Keratinocyte (primary cell): ENCODE data around the gene NHLH2. TPM values are rescaled to one million over a fixed set of nuclear protein-coding genes. Genes with fewer than 3 reads are reported as not detected.

ENCODE experiments used
- DNase-seq: peaks from one replicate; pipeline ENCODE4 v3.0.0-alpha.2; 2011; ENCODE audit warnings: low read depth, missing footprints, low spot score
- FAIRE-seq: peaks from 2 replicates; lab custom pipeline; 2011; peaks lifted over from hg19 to GRCh38; lab: Jason Lieb, UNC
- H2AFZ ChIP-seq: 2 replicates; pipeline ENCODE4 v1.6.0; 2012; ENCODE audit warnings: low read length, control low read depth, inconsistent platforms; ENCODE audit not compliant: control insufficient read depth
- H3K27ac ChIP-seq: 2 replicates; pipeline ENCODE4 v1.5.1; 2011; ENCODE audit warnings: low read length; ENCODE audit not compliant: control insufficient read depth, insufficient read depth
- H3K27me3 ChIP-seq: 3 replicates; pipeline ENCODE4 v1.6.0; 2011; ENCODE audit warnings: low read length; ENCODE audit not compliant: control insufficient read depth, insufficient read depth; ENCODE audit errors: extremely low read depth
- H3K36me3 ChIP-seq, 2 experiments: 2 replicates in 1 of 2; 3 replicates in 1 of 2; pipeline ENCODE4 v1.5.1; 2011; ENCODE audit warnings: low read length in 2 of 2, mild to moderate bottlenecking in 1 of 2; ENCODE audit not compliant: control insufficient read depth in 2 of 2, insufficient read depth in 2 of 2; ENCODE audit errors: extremely low read depth in 1 of 2
- H3K4me1 ChIP-seq: 3 replicates; pipeline ENCODE4 v1.5.1; 2011; ENCODE audit warnings: low read length; ENCODE audit not compliant: control insufficient read depth, insufficient read depth; ENCODE audit errors: extremely low read depth
- H3K4me2 ChIP-seq: 3 replicates; pipeline ENCODE4 v1.6.0; 2011; ENCODE audit warnings: low read depth, low read length; ENCODE audit not compliant: control insufficient read depth, insufficient read depth; ENCODE audit errors: extremely low read depth
- H3K4me3 ChIP-seq, 3 experiments: fragments of 200-600 bp in 1 of 3; sonication (generic) in 1 of 3; 2 replicates in 2 of 3; 3 replicates in 1 of 3; pipeline ENCODE4 v1.5.1; 2011 to 2016; ENCODE audit warnings: low read length in 3 of 3, mild to moderate bottlenecking in 3 of 3, control low read depth in 2 of 3, inconsistent platforms in 1 of 3, low read depth in 1 of 3, mixed read lengths in 1 of 3, mixed run types in 1 of 3, moderate library complexity in 1 of 3; ENCODE audit not compliant: control insufficient read depth in 2 of 3, insufficient read depth in 2 of 3; ENCODE audit errors: extremely low read depth in 1 of 3
- H3K79me2 ChIP-seq: 2 replicates; pipeline ENCODE4 v1.6.0; 2012; ENCODE audit warnings: low read length; ENCODE audit not compliant: control insufficient read depth, insufficient read depth
- H3K9ac ChIP-seq: 3 replicates; pipeline ENCODE4 v1.6.0; 2011; ENCODE audit warnings: low read length; ENCODE audit not compliant: control insufficient read depth, insufficient read depth; ENCODE audit errors: extremely low read depth
- H3K9me1 ChIP-seq: 3 replicates; pipeline ENCODE4 v1.6.0; 2011; ENCODE audit warnings: low read length; ENCODE audit not compliant: control insufficient read depth, insufficient read depth; ENCODE audit errors: extremely low read depth
- H3K9me3 ChIP-seq: 2 replicates; pipeline ENCODE4 v1.5.1; 2012; ENCODE audit warnings: low read depth, low read length; ENCODE audit not compliant: control insufficient read depth
- H4K20me1 ChIP-seq: 3 replicates; pipeline ENCODE4 v1.6.0; 2011; ENCODE audit warnings: low read length; ENCODE audit not compliant: control insufficient read depth, insufficient read depth; ENCODE audit errors: extremely low read depth
- CTCF ChIP-seq, 3 experiments: IDR thresholded peaks in 1 of 3; conservative IDR thresholded peaks in 1 of 3; optimal IDR thresholded peaks in 1 of 3; 2 replicates in 2 of 3; 3 replicates in 1 of 3; pipeline versions ENCODE3 to v1.5.1; 2011; ENCODE audit warnings: low read length in 3 of 3, mild to moderate bottlenecking in 3 of 3, moderate library complexity in 2 of 3, control low read depth in 1 of 3, inconsistent platforms in 1 of 3; ENCODE audit not compliant: insufficient read depth in 2 of 3; ENCODE audit errors: extremely low read depth in 1 of 3
- EZH2 ChIP-seq: IDR thresholded peaks from one replicate; pipeline ENCODE4 v1.6.1; 2012; ENCODE audit warnings: inconsistent platforms, mild to moderate bottlenecking, low read length, moderate library complexity
- dilution Hi-C: fragments of 300-500 bp; cut with MboI; formaldehyde crosslinking; loops from one replicate; pipeline ENCODE4 v1.7.0; 2020; ENCODE audit warnings: low sequenced_read_pairs; ENCODE audit not compliant: extremely low pct_ligation_motif_present
- polyA plus RNA-seq, 5 experiments: library from polyadenylated mRNA; depleted of rRNA in 3 of 5; stranded (reverse) in 3 of 5; stranded (forward) in 1 of 5; unstranded in 1 of 5; fragments of >200 nt; gene quantifications; 1 replicate in 1 of 5; 2 replicates in 3 of 5; 3 replicates in 1 of 5; pipeline versions ENCODE4 v1.2.1 to v1.2.3, GENCODE V29; 2011 to 2012; ENCODE audit warnings: missing spikeins in 2 of 5, low read depth in 1 of 5, low replicate concordance in 1 of 5

NHLH2 gene
- polyA plus RNA-seq, 1 donor (not counting 4 experiments of a cell fraction or from before 2014, with no cell fraction given) = 0.21 TPM

- DNase-seq (no peak), FAIRE-seq (peak; percentile 78)
- H3K9me3 ChIP-seq = no peaks in the 10 kb centered on the region
- H3K4me3 ChIP-seq = no peak overlapping the region
- H3K4me1 ChIP-seq = peaks cover 39% of the 10 kb centered on the region
- peak overlapping the region; percentile 28 for H3K9ac ChIP-seq
- no peaks in the 10 kb centered on the region for H4K20me1 ChIP-seq
- no peaks in the 10 kb centered on the region for H3K36me3 ChIP-seq
- dilution Hi-C loops = no loop called here
- peak overlapping the region; percentile 85 for H2AFZ ChIP-seq
- no peak overlapping the region for H3K27ac ChIP-seq
- H3K9me1 ChIP-seq = no peaks in the 10 kb centered on the region
- H3K27me3 ChIP-seq = no peaks in the 10 kb centered on the region
- no peaks in the 10 kb centered on the region for H3K79me2 ChIP-seq
- H3K4me2 ChIP-seq = peak overlapping the region; percentile 45
- TF ChIP-seq EZH2 (no peak), CTCF (optimal IDR thresholded peaks at IDR 0.05 in 1 of 3, IDR thresholded peaks at IDR 0.05 in 1 of 3, conservative IDR thresholded peaks at IDR 0.05 in 1 of 3; ENCODE audit: extremely low read depth in 1 of 3, insufficient read depth in 2 of 3, low read length in 3 of 3) (no peak)
Measured at GRCh38 chr1:115793162-115793561, 47.8 kb downstream of the NHLH2 start.

GRCh38 chr1:115791816-115792215, 49.1 kb downstream of the NHLH2 start:
- Histone ChIP-seq H2AFZ (no peak overlapping the region), H3K9me3 (no peaks in the 10 kb centered on the region), H3K4me3 (no peak overlapping the region), H3K27me3 (no peaks in the 10 kb centered on the region), H3K79me2 (no peaks in the 10 kb centered on the region), H3K9ac (no peak overlapping the region), H3K4me1 (peaks cover 39% of the 10 kb centered on the region), H4K20me1 (no peaks in the 10 kb centered on the region), H3K27ac (no peak overlapping the region), H3K36me3 (no peaks in the 10 kb centered on the region), H3K9me1 (no peaks in the 10 kb centered on the region), H3K4me2 (peak overlapping the region; percentile 56)
- DNase-seq (no peak), FAIRE-seq (peak; percentile 84)
- no peak for TF ChIP-seq EZH2
- no peak for TF ChIP-seq CTCF (optimal IDR thresholded peaks at IDR 0.05 in 1 of 3, IDR thresholded peaks at IDR 0.05 in 1 of 3, conservative IDR thresholded peaks at IDR 0.05 in 1 of 3; ENCODE audit: extremely low read depth in 1 of 3, insufficient read depth in 2 of 3, low read length in 3 of 3)
- dilution Hi-C loops = no loop called here
